HG03103 (cell line): Measurements from ENCODE around the gene FLNB.
"Not testable (repeated sequence)": the region's sequence is repeated elsewhere in the genome, so short reads cannot be mapped to it uniquely, and the experiment has no call there.

ENCODE experiments used
- ATAC-seq: cut with Tn5 transposase; IDR thresholded peaks from one replicate; pipeline ENCODE4 v1.9.1; 2021; ENCODE audit warnings: low read depth; ENCODE audit not compliant: unreplicated experiment

Gene FLNB

DNA sequence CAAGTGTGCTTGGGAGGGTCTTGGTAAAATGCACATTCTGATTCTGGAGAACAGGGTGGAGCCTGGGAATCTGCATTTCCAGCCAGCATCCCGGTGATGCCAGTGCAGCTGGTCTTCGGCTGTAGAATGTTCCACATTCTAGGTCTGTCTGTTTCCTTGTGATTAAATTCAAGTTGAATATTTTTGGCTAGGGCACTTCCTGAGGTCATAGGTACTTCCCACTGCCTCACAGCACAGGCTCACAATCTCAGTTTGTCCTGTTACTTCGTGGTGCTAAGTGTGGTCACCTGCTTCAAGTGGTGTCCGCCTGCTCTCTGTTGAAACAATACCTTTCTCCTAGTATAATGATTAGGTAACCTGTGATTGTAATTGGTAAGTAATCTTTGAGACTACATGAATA lies 40.1 kb downstream of the FLNB start:
- no peak for ATAC-seq

DNA sequence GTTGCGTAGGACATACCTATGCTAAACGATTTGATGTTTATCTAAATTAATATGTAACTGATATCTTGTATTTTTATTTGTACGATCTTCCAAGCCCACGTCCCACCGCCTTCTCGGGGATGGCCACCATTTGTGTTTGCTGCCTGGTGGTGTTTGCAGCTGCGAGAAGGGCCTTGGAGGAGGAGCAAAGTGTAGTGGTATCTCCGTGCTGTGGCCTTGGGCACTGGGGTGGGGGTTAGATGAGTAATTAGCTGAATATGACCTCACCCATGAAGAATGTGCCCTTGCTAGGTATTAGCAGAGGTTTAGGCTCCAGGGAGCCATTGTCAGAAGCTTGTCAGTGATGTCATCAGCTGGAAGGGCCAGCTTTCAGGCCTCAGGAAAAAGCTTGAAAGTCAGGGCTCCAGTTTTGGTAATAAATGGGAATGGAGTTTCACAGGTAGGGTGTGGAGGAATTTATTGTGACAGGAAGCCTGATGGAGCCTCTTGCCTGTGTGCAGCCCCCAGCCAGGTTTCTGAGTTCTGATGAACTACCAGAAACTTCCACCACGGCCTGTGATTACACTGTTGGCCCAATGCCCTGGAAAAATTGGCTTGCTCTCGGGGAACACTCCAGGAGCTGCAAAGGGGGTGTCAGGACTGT lies 41.0 kb downstream of the FLNB start:
- no peak for ATAC-seq

- ATAC-seq = no peak
Observed at GRCh38 chr3:58051196-58051595, 43.0 kb downstream of the FLNB start.

DNA sequence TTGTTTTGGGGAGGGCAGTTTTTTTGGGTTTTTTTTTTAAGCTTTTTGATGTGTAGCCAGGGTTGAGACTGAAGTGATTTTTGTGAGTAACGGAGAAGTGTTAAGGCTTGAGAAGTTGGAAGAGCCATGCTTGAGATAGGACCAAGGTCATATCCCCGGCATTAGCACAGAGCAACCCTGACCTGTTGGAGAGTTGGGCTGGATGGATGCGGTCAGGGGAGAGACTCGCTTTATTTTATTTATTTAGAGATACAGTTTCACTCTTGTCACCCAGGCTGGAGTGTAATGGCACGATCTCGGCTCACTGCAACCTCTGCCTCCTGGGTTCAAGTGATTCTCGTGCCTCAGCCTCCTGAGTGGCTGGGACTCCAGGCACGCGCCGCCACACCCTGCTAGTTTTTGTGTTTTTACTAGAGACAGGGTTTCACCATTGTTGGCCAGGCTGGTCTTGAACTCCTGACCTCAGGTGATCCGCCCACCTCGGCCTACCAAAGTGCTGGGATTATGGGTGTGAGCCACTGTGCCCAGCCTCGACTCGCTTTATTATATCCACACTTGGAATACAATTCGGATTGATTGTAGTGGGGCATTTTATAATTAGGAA lies 43.5 kb downstream of the FLNB start:
- ATAC-seq = not testable (repeated sequence)

GRCh38 chr3:58052373-58053273 lies 44.4 kb downstream of the FLNB start:
- no peak for ATAC-seq

GRCh38 chr3:58054652-58055051 lies 46.4 kb downstream of the FLNB start:
- ATAC-seq = no peak

DNA sequence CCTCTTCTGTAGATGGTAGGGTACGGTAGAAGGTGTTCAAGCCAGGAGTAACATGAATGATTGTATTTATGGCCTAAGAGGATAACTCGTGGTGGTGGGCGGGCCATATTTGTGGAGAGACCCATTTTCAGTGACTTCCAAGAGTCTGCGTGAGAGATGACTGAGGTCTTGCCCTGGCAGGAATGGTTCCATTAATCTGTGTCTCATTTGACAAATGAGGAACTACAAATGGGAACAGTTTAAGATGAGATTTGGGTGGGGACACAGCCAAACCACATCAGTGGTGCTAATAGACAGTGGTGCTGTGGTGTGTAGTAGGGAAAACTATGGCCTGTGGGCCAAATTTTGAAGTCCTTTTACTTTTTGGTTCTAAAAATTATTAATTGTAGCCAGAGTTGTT lies 47.1 kb downstream of the FLNB start:
- ATAC-seq = no peak

GRCh38 chr3:58055891-58056290 lies 47.7 kb downstream of the FLNB start:
- not testable (repeated sequence) for ATAC-seq

DNA sequence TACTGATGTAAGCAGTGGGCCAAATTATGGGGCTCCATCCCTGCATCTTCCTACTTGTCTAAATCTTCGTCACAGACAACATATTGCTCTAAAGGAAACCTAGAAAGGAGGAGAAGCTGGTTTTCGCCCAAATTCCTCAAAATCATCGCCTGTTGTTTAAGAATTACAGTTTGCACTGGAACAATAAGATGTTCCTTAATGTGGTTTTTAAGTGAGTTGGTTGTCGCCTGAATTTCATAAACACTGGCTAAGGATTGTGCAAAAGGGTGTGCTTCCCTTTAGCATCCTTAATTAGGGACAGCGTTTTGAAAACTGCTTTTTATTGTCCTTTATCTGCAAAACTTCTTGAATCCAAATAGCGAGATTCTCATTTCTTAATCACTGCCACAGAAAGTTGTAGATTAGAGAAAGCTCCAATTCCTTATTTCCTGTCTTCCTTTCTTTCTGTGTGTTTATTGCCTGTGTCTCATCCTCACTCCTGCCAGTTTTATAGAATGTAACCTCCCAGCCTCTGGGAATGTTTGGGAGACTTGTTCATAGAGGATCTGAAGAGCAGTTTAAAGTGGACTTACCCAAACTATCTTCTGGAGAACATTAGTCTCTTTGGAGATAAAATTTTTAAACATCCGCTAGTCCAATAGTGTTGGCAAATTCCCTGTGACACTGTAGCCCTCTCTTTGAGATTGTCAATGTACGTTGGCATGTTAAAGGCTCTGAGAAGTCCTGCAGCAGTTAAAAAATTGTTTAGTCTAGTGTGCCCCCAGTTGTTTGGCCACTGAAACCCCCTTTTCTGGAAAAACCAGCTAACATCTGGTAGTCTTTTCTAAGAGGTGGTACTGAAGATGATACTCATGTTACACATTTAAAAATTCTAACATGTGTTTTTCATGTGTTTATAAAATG lies 50.4 kb downstream of the FLNB start:
- no peak for ATAC-seq

GRCh38 chr3:58059349-58060321 lies 51.4 kb downstream of the FLNB start:
- ATAC-seq = no peak

DNA sequence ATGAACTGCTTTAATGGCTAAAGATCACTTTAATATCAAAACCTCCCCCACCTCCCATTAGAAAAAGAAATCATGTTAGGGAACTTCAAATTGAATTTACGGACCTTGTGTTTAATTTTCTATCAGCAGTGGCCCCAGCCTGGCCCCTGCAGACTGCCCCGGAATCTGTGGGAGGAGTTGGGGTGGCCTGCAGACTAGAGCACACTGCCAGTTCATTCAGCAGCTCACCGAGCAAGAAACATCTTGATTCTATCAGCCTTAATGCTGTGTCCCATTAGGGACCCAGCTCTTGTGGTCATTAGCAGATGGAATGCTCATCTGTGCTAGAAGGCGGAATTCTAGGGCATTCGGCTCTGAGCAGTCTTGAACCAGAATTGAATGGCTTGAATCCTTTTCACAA lies 54.2 kb downstream of the FLNB start:
- no peak for ATAC-seq

DNA sequence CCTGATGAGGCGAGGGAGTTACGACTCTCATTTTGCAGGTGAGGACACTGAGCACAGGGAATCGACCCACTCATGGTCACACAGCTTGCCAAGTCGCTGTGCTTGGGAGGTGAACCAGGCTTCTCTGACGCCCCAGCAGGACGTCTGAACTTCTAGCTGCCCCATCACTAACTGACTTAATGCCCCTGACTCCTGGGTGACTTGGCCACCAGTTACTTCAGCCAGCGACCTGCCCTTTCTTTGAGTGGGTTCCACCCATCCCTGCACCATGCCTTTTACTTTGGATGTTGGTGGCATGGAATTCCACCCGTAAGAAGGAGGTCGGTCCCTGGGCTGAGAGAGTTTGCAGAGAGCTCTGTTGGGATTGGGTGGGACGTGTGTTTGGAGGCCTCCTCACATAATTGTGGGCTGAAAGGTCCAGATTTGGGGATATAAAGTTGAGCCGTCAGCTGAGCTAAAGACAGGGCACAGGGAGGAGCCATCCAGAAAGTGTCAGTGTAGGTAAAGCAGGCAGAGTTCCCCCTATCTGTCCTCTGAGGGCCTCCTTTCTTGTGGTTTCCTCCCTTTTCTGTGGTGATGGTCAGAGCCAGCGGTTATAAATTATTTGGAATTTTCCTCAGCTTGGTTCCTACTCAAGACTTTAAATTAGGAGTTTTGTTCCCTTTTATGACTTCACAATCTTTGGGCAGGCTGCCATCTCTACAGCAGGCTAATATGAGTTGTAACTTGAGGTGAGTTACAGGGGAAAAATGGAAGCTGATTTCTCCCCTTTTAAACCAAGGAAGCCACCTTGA lies 55.0 kb downstream of the FLNB start:
- no peak for ATAC-seq

GRCh38 chr3:58064923-58065638 lies 56.9 kb downstream of the FLNB start:
- ATAC-seq = no peak

GRCh38 chr3:58065700-58066167 lies 57.5 kb downstream of the FLNB start:
- ATAC-seq = no peak

- no peak for ATAC-seq
Observed at GRCh38 chr3:58066842-58067241, 58.6 kb downstream of the FLNB start.

DNA sequence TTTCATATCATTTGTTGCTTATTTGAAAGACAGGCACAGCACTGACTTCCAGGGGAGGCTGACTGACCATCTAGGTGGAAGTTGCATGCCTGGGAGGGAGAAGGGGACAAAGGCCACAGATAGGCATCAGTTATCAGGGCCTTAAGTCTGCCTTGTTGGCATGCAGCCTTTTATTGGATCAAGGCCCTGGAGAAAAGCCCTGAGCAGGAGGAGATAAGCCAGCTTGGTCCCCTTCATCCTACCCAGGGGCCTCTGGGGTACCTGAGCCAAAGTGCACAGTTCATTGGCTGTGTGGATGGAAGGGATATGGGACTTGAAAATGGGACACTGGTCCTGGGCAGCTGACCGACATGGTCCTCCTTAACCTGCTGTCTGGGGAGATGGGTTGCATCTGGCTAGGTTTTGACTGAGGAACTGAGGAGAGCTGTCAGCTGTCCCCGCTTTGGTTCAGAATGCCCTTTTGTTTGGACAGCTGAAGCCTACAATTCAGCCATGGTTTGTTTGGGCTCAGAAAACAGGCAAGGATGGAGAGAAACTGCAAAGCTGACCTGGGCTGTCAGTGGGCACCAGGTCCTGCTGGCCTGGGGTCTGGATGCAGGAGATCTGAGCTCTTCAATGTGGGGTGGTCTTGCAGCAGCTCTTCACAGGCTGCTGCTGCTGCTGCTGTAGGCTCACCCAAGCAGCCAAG lies 60.0 kb downstream of the FLNB start:
- ATAC-seq = no peak

DNA sequence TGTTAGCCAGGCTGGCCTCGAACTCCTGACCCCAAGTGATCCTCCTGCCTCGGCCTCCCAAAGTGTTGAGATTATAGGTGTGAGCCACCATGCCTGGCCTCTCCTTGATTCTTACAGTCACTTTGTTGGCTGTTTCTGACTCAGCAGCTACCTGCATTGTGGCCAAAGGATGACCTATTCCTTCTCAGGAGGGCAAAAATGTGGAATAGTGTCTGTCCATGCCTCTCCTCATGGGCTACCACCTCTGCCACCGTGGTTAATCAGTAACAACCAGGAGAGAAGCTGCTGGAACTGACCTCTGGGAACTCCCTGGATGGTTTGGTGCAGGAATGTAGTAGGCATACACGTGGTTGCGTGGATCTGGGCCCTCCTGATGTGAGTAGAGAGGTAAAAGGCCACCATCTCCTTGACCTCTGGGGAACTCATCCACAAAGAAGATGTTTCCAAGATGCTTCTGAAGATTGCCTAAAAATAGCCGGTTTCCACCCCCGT lies 63.3 kb downstream of the FLNB start:
- ATAC-seq = no peak
